NB4 (cell line): Measurements from ENCODE around the gene PEAK1.

ENCODE experiments used
- CTCF ChIP-seq: IDR thresholded peaks from one replicate; pipeline ENCODE4 v1.5.1; 2012; ENCODE audit warnings: low read depth, low read length
- MAX ChIP-seq: IDR thresholded peaks from 2 replicates; pipeline ENCODE4 v1.6.1; 2011; ENCODE audit warnings: low read depth, low read length
- POLR2A ChIP-seq: IDR thresholded peaks from 2 replicates; pipeline ENCODE4 v1.6.1; 2011; ENCODE audit warnings: mild to moderate bottlenecking; ENCODE audit not compliant: insufficient read length; ENCODE audit errors: extremely low read depth

DNA sequence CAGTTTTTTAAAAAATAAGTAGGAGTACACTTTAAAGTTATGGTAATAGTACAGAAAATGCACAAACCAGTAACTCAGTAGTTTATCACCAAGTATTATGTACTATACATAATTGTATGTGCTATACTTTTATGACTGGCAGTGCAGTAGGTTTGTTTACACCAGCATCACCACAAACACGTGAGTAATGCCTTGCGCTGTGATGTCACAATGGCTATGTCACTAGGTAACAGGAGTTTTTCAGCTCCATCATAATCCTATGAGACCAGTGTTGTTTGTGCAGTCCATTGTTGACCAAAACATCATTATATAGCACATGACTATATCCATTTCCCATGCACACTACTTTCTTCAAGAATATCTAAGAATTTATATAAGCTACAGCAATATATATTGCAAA is 280.6 kb downstream of the PEAK1 start:
- TF ChIP-seq POLR2A (no peak), MAX (no peak), CTCF (no peak)
